ENCODE measurements around the gene SORCS2.

Gene SORCS2

DNA sequence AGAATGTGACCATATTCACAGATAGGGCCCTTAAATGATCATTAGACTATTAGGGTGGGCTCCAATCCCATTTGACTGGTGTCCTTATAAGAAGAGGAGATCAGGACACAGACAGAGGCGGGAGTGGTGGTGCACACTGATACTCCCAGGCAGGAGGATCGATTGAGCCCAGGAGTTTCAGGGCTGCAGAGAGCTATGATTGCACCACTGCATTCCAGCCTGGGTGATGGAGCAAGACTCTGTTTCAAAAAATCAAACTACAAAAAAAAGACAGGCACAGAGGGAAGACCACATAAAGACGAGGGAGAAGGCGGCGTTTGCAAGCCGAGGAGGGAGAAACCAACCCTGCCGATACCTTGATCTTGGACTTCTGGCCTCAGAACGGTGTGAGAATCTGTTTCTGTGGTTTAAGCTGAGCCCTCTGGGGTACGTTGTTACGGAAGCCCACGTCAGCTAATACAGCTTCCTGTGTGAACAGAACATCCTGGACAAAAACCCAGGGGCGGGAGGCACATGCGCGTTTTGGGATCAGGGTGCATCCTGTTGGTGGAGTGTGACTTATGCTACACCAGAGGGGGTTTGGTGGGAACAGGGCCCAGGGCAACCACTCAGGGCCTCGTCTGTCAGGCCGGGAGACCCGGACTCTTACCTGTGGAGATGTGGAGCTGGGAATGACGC, 454.2 kb downstream of the SORCS2 start:
- DNase-seq, result peak in 2 of 4 experiments; percentile 27 to 47

GRCh38 chr4:7647186-7647585, 454.8 kb downstream of the SORCS2 start:
- DNase-seq, result peak in 1 of 4 experiments; percentile 16

GRCh38 chr4:7647600-7648543, 455.5 kb downstream of the SORCS2 start:
- peak; percentile 91 to 98 (median 94) for DNase-seq

DNA sequence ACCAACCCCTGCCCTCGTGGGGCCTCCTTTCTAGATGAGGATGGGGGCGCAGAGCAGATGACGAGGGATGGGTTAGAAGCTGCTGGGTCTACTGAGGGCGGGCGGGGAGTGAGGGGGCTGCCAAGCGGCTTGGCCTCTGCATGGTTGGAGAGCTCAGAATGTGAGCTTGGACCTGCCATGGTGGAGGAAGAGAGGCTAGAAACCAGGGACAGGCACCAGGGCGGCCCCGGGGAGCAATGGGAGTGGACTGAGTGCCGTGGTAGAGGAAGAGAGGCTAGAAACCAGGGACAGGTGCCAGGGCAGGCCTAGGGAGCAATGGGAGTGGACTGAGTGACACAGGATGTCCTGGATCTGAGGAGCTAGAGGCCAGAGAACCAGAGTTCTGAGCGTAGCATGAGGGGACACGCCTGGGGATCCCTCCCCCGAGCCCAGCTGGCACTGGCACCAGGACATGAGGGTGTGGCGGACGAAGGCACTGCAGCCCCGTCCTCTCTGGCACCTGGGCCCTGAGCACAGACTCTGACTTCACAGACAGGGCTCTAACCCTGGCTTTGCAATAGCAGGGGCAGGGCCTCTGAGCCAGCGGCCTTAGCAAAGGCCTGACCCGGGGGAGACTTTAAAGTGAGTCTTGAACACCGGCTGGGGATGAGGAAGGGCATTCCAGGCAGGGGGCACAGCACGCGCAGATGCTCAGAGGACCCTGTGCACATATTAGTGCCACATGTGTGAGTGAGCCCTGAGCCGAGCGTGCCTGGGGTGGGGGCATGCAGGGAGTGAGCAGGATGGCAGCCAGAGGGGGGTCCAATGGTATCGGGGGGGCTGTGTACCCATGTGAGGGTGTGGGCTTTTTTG, 456.4 kb downstream of the SORCS2 start:
- no peak for DNase-seq

- DNase-seq, result no peak
These were observed 457.0 kb downstream of the SORCS2 start for GRCh38 chr4:7649411-7649740.

GRCh38 chr4:7649741-7650531, 457.6 kb downstream of the SORCS2 start:
- DNase-seq, result peak; percentile 84 to 95 (median 90)

DNA sequence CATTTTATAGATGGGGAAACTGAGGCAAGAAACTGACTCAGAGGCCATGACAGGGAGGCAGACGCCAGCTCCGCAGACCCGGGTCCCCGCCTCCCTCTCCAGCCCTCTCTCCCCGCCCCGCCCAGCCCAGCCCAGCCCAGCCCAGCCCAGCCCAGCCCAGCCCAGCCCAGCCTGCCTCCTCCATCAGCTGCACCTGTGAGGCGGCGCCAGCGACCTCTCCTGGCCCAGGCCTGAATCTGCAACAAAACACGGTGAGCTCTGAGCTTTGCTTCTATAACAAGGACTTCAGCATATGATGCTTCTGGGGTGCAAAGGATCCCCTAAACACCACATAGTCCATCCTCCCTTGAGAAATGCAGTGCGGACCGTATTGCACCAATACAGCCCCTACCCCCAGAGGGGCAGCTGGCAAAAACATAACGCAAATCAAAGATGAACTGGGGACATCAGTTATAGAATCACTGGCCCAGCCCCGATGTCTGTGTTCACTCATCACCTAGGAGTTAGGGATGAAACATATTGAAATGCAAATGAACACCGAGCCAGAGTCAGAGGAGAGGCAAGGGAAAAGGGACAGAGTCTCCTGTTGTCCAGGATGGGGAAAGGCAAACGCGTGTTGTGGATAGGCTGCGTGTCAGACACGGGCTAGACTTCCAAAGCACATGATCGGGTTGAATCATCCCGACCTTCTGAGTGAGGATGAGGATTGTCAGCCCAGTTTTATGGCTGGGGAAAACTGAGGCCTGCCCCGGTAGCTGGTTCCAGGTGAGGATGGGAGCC, 458.5 kb downstream of the SORCS2 start:
- peak in 2 of 4 experiments; percentile 34 to 54 for DNase-seq

GRCh38 chr4:7651461-7651921, 459.2 kb downstream of the SORCS2 start:
- peak; percentile 47 to 67 (median 63) for DNase-seq

DNA sequence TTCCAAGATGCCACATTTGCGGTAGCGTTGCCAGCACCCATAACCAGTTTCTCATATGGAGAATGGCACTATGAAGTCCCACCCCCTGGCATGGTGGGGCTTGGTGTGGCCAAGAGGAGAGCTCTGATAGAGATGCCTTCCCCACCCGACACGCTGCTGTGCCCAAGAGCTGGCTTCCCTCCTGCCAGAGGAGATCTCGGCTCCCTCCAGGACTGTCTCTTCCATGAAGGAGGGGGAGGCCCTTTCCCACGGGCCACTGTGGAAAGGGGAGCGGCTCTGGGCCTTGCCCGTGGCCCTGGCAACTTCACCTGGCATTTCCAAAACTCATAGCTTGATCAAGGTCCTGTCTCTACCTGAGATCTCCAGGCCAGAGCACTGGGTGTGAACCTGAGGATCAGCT, 459.7 kb downstream of the SORCS2 start:
- DNase-seq, result no peak

- DNase-seq, result peak in 2 of 4 experiments; percentile 21 to 34
These were observed 460.1 kb downstream of the SORCS2 start for GRCh38 chr4:7652451-7652881.

DNA sequence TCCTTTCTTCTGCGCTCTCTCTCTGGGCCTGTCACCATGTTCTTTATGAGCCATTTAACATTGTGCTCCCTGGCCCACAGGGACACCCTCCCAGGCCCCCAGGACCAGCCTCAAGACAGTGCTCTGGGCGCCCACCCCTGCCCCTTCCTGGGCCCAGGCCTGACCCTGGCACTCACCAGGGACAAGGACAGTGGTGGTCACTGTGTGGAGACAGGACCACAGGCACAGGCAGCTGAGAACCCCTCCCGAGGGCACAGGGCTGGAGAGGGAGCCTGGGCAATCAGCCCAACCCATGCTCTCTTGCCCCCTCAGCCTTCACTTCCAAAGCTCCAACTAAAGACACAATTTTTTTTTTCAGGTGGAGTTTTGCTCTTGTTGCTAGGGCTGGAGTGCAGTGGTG, 460.6 kb downstream of the SORCS2 start:
- DNase-seq, result no peak

DNA sequence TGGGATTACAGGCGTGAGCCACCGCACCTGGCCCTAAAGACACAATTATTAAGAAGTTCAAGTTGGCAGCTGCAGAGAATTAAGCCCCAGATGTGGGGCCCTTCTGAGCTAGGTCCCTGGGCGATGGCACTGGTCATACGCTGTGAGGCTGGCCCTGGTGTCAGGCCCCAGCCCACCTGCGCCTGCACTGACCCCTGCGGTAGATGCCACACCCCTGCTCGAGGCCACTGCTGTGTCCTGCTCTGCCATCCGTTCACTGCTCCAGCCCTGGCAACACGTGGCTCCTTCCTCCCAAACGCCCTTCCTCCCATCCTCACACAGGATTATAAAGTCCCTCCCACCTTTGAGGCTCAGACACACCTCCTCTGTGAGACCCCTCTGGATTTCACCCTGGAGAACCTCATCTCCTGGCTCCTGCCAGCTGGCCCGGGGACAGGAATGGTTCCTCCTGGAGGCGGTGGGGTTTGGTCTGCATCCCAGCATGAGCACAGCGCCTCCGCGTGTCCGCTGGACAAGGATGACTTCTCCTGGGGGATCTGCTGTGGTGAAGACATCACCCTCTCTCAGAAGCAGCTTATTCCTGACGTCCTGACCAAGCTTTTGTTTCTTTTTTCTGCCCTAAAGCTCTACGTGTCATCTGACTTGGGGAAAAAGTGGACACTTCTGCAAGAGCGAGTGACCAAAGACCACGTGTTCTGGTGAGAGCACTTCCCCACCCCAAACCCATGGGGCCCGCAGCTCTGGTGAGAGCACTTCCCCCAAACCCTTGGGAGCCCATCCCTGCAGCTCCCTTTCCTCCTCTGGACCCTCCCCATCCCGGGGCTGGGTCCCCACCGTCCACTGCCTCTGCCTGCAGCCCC, 461.4 kb downstream of the SORCS2 start:
- DNase-seq, result peak; percentile 84 to 92 (median 90)

DNA sequence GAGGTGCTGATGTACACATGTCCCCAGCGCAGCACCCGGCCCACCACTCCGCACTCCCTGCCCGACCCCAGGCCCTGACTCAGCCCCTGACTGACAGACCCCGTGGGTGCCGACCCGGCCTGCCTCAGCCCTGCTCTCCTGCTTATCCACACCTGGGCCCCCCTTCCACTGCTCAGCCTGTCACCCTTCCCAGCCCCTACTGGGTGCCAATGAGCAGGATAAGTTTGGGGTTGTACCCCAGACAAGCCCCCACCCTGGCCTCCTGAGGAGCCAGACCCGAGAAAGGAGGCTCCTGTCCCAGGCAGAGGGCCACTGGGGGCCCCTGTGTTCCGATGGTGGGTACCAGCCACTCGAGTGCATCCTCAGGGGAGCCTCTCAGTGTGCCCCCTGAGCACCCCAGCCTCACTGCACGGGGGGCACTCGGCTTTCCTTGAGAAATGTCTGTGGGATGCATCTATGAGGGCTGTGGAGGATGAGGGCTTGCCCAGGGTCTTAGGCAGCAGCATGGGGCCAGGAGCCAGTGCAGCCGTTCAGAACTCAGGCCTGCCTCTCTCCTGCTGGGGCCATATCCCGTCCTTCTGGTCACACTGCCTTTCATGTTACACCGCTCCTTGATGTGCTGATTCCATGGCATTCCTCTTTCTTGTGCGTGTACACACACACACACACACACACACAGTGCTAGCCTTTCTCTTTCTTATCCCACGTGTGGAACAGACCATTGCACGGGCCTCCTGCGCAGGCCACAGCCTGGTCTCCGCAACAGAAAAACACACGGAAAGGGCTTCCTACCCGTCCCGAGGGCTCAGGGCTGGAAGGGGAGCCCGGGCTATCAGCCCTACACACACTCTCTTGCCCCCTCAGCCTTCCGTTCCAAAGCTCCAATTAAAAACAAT, 462.5 kb downstream of the SORCS2 start:
- no peak for DNase-seq

DNA sequence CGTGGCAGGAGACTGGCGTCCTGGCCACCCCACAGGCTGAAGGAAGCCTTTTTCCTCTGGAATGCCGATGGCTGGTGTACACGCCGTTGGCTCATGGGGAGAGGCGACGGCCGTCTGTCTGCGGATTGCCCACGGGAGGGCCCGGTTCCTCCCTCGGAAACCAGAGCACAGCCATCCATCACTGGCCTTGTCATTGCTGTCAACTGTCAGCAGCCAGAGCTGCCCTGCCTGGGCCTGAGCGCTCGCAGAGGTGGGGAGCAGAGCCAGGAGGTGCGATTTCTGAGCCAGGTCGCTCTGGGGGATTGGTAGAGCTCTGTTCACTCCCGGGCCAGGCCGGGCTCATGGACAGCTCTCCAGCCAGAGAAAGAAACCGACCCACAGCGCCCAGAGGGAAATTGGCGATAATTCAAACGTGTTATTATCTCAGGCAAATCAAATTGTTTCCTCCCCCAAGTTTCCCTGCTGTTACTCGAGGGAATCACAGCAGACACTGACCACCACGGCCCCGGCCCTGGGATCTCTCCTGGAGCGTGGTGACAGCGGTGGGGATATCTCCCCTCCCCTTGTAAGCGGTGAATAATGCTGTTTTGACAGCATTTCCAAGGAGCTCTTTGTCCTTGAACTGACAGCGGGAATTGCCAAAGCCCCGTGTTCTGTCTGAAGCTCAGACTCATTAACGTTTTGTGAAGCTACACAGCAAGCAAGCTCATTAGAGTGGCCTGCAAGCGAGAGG, 463.3 kb downstream of the SORCS2 start:
- DNase-seq, result no peak

- no peak for DNase-seq
These were observed 464.0 kb downstream of the SORCS2 start for GRCh38 chr4:7656244-7656800.

- DNase-seq, result no peak
These were observed 465.4 kb downstream of the SORCS2 start for GRCh38 chr4:7657545-7658297.
